Activated CD8-positive, alpha-beta memory T cell treated with anti-CD3 and anti-CD28 coated beads for 4 hours (primary cell): ENCODE data around the gene CPSF3.

Experiments
- DNase-seq, 2 donors: peaks; one replicate each; pipeline ENCODE4 v3.0.0-alpha.2; 2020; ENCODE audit warnings: low read depth in 2 of 2

Gene CPSF3

GRCh38 chr2:9419541-9419940 is 3.9 kb upstream of the CPSF3 start:
- no peak for DNase-seq

DNA sequence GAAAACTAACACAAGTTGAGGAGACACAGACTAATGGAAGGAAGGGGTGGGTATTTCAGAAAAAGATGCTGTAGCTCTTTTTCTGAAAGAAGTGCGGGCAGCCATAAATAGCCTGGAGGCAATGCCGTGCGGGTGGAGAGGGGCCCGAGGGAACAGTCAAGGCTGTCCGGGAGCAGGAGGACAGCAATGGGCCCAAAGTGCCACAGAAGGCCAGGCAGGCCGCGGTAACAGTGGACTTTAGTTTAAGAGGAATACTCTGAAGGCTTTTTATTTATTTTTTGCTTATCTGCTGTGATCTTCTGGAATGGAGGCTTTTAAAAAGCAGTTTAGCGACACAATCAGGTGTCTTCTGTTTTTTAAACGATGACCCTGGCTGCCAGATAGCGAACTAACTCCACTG is 3.0 kb upstream of the CPSF3 start:
- no peak for DNase-seq

- peak; percentile 4 to 19 for DNase-seq
Observed at GRCh38 chr2:9422321-9423099, 944 bp upstream of the CPSF3 start.

- DNase-seq: no peak
Observed at GRCh38 chr2:9423922-9424272, 443 bp downstream of the CPSF3 start.

DNA sequence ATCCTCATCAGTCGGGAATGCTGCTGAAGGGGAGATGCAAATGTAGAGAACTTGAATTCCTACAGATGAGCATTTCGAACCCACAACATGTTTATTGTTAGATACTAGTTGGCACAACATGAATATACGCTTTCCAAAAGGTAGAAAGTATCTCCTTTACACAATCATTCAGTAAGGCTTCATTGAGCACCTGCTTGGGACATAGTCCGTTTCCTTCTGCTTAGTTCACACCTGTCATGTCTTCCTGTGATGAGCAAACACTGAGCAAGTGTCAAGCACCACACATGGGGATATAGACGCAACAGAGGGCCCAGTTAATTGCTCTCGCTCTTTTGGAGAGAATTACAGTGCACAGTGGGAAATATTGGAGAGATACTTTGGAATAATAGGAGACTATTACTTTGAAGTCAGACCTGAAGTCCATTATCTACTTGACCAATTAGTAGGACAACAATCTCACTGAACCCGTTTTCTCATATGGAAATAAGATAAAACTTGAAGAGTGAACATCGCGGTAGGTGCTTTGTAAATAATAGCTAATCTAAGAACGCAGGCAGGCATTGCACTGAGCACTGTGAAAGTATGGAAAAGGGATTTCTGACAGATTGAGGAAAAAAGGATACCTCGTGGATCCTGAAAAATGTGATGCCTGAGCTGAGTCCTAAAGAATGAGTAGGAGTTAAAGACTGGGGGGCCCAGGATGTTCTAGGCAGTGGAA is 1.2 kb downstream of the CPSF3 start:
- no peak for DNase-seq

DNA sequence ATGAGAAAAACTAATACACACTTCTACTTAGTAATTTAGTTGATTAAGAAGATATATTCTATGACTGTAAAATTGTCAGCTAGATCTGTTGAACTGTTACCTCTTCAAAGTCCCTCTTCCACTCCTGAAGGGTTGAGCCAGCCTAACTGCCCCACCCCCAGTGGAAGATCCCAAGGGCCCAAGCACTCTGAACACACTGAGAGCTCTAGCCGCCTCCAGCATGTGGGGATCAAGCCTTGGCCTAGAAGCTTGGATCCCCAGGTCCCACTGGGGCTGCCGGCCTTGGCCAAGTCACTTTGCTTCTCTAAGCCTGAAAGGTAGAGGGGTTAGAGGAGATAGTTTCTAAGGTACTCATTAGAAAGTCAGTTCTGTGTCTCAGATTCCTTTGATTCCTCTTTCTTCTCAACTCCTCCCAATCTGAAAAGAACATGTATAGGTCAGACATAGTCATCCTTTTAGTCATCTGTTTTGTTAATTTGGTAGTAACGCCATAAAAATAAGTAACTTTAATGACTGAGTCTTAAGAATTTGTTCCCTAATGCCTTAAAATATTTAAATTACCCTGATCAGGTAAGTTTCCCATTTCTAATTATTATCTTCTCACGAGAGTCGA is 5.6 kb downstream of the CPSF3 start:
- no peak for DNase-seq

GRCh38 chr2:9430316-9431293 is 7.2 kb downstream of the CPSF3 start:
- no peak for DNase-seq

GRCh38 chr2:9434489-9434888 is 11.0 kb downstream of the CPSF3 start:
- no peak for DNase-seq

GRCh38 chr2:9439536-9439935 is 16.1 kb downstream of the CPSF3 start:
- no peak for DNase-seq

- DNase-seq: no peak
Observed at GRCh38 chr2:9440058-9440727, 16.7 kb downstream of the CPSF3 start.

DNA sequence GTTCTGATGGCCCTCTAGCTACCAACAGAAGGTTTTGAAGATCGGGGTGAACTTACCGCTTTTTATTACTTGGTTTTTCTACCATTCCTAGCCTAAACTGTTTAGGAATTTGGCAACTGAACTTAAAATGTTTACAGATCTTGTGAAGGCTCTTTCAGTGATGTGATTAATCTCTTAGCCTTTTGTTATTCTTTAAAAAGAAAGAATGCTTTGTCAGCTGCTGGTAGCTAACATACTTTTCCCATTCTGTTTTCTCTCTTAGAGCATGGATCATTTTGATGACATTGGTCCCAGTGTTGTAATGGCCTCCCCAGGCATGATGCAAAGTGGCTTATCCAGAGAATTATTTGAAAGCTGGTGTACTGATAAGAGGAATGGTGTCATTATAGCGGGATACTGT is 18.1 kb downstream of the CPSF3 start:
- DNase-seq: no peak

- no peak for DNase-seq
Observed at GRCh38 chr2:9443526-9443925, 20.1 kb downstream of the CPSF3 start.

DNA sequence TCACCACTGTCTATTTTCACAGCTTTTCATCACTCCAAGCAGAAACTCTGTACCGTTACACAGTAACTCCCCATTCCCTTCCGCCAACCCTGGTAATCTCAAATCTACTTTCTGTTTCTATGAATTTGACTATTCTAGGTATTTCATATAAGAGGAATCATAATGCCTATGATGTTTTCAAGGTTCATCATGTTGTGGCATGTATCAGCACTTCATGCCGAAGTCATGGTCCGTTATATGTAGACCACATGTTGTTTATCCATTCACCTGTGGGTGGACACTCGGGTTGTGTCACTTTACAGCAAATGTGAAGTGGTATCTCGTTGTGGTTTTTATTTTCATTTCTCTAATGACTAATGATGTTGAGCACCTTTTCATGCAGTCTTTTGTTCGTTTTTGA is 21.6 kb downstream of the CPSF3 start:
- DNase-seq: no peak

- no peak for DNase-seq
Observed at GRCh38 chr2:9451231-9451630, 27.8 kb downstream of the CPSF3 start.

GRCh38 chr2:9460441-9461017 is 37.1 kb downstream of the CPSF3 start:
- no peak for DNase-seq

DNA sequence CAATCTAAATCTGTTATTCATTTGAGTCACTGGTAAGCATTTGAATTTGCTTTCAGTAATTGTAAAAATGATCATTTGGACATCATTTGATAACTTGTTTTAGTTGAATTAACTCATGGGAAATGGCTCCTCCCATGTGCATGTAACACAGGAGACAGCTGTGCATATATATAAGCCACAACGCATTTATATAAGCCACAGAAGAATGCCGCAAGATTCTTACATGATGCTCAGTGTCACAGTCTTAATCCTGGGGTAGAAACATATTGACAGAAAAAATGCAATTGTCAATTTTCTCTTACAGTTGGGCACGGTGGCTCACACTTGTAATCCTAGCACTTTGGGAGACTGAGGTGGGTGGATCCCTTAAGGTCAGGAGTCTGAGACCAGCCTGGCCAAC is 37.6 kb downstream of the CPSF3 start:
- DNase-seq: no peak

DNA sequence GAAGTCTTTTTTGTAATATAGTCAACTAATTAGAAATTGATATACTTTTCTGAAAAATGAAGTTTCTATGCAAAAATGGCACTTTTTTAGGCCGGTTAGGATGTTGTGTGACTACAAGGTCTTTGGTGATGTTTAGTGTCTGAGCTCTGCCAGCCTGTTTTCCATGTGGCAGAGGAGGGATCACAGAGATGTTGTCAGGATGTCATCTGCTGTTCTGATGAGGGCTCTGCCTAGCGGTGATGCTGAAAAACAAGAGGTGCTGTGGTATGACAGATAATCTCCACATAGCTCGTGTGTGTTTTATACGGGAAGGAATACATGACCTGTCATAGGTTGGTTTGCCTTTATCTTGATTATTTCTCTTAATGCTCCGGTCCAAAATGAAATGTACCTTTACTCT is 38.9 kb downstream of the CPSF3 start:
- DNase-seq: no peak

- no peak for DNase-seq
Observed at GRCh38 chr2:9462886-9463697, 39.6 kb downstream of the CPSF3 start.

GRCh38 chr2:9463698-9464034 is 40.2 kb downstream of the CPSF3 start:
- DNase-seq: no peak

- no peak for DNase-seq
Observed at GRCh38 chr2:9465170-9465569, 41.7 kb downstream of the CPSF3 start.
